ENCODE data around the gene PTGR3.

Gene PTGR3

GRCh38 chr18:75226956-75227316 is 18.0 kb upstream of the PTGR3 start:
- Mint-ChIP-seq H3K9me3 (no peaks in the 10 kb centered on the region), H3K27ac (no peak overlapping the region), H3K36me3 (peaks cover 20% of the 10 kb centered on the region), H3K4me1 (peaks cover 49% of the 10 kb centered on the region), H3K4me3 (no peak overlapping the region), H3K27me3 (no peaks in the 10 kb centered on the region)
- CTCF ChIA-PET: no interaction called here
- DNase-seq: no peak

- Mint-ChIP-seq H3K4me1 (peaks cover 53% of the 10 kb centered on the region), H3K9me3 (no peaks in the 10 kb centered on the region), H3K27ac (peak overlapping the region; percentile 72), H3K36me3 (peaks cover 20% of the 10 kb centered on the region), H3K27me3 (no peaks in the 10 kb centered on the region), H3K4me3 (peak overlapping the region; percentile 41)
- DNase-seq: no peak
- CTCF ChIA-PET: no interaction called here
Measured at GRCh38 chr18:75226286-75226955, 17.5 kb upstream of the PTGR3 start.

- H3K27me3 Mint-ChIP-seq: no peaks in the 10 kb centered on the region
Measured at GRCh38 chr18:75223687-75224347, 14.9 kb upstream of the PTGR3 start.

GRCh38 chr18:75222407-75222806 is 13.5 kb upstream of the PTGR3 start:
- Mint-ChIP-seq H3K27me3 (no peaks in the 10 kb centered on the region), H3K4me3 (no peak overlapping the region), H3K27ac (no peak overlapping the region), H3K4me1 (peaks cover 53% of the 10 kb centered on the region), H3K9me3 (no peaks in the 10 kb centered on the region), H3K36me3 (peaks cover 6% of the 10 kb centered on the region)
- DNase-seq: no peak
- CTCF ChIA-PET: no interaction called here

More at GRCh38 chr18:75223687-75224347, 14.9 kb upstream of the PTGR3 start:
- CTCF ChIA-PET: interaction anchor here (1.4 to 1.8 kb wide), 2 partner anchors 19 to 22 kb away, joined by 3 to 4 read pairs; no protein-coding TSS in a partner anchor
- no peak overlapping the region for H3K4me3 Mint-ChIP-seq
- no peak overlapping the region for H3K27ac Mint-ChIP-seq
- no peaks in the 10 kb centered on the region for H3K9me3 Mint-ChIP-seq
- DNase-seq: no peak
- peaks cover 55% of the 10 kb centered on the region for H3K4me1 Mint-ChIP-seq
- peaks cover 10% of the 10 kb centered on the region for H3K36me3 Mint-ChIP-seq

- H3K4me3 Mint-ChIP-seq: no peak overlapping the region
- peaks cover 6% of the 10 kb centered on the region for H3K36me3 Mint-ChIP-seq
- H3K27ac Mint-ChIP-seq: no peak overlapping the region
- H3K27me3 Mint-ChIP-seq: no peaks in the 10 kb centered on the region
- H3K4me1 Mint-ChIP-seq: peaks cover 52% of the 10 kb centered on the region
- CTCF ChIA-PET: no interaction called here
- H3K9me3 Mint-ChIP-seq: no peaks in the 10 kb centered on the region
- no peak for DNase-seq
Measured at GRCh38 chr18:75221897-75222296, 13.0 kb upstream of the PTGR3 start.

GRCh38 chr18:75221397-75221796 is 12.5 kb upstream of the PTGR3 start:
- Mint-ChIP-seq H3K27me3 (no peaks in the 10 kb centered on the region), H3K4me3 (no peak overlapping the region), H3K9me3 (no peaks in the 10 kb centered on the region), H3K4me1 (peaks cover 52% of the 10 kb centered on the region), H3K36me3 (peaks cover 3% of the 10 kb centered on the region), H3K27ac (no peak overlapping the region)
- no peak for DNase-seq
- CTCF ChIA-PET: no interaction called here

- H3K9me3 Mint-ChIP-seq: no peaks in the 10 kb centered on the region
- no peak overlapping the region for H3K27ac Mint-ChIP-seq
- H3K4me1 Mint-ChIP-seq: peaks cover 52% of the 10 kb centered on the region
- H3K4me3 Mint-ChIP-seq: no peak overlapping the region
- H3K27me3 Mint-ChIP-seq: no peaks in the 10 kb centered on the region
- DNase-seq: no peak
- H3K36me3 Mint-ChIP-seq: peaks cover 2% of the 10 kb centered on the region
- CTCF ChIA-PET: no interaction called here
Measured at GRCh38 chr18:75220551-75221355, 11.8 kb upstream of the PTGR3 start.

- peaks cover 61% of the 10 kb centered on the region for H3K4me1 Mint-ChIP-seq
- CTCF ChIA-PET: no interaction called here
- H3K36me3 Mint-ChIP-seq: peaks cover 8% of the 10 kb centered on the region
- no peaks in the 10 kb centered on the region for H3K27me3 Mint-ChIP-seq
- no peaks in the 10 kb centered on the region for H3K9me3 Mint-ChIP-seq
- no peak for DNase-seq
- H3K4me3 Mint-ChIP-seq: no peak overlapping the region
- no peak overlapping the region for H3K27ac Mint-ChIP-seq
Measured at GRCh38 chr18:75219745-75220375, 10.9 kb upstream of the PTGR3 start.

- H3K27ac Mint-ChIP-seq: no peak overlapping the region
- no peaks in the 10 kb centered on the region for H3K9me3 Mint-ChIP-seq
- CTCF ChIA-PET: no interaction called here
- H3K4me1 Mint-ChIP-seq: peaks cover 68% of the 10 kb centered on the region
- no peak for DNase-seq
- no peaks in the 10 kb centered on the region for H3K27me3 Mint-ChIP-seq
- no peak overlapping the region for H3K4me3 Mint-ChIP-seq
- H3K36me3 Mint-ChIP-seq: peaks cover 17% of the 10 kb centered on the region
Measured at GRCh38 chr18:75218065-75218923, 9.4 kb upstream of the PTGR3 start.

GRCh38 chr18:75216911-75217689 is 8.2 kb upstream of the PTGR3 start:
- peak overlapping the region; percentile 93 for H3K27ac Mint-ChIP-seq
- peaks cover 73% of the 10 kb centered on the region for H3K4me1 Mint-ChIP-seq

GRCh38 chr18:75216212-75216910 is 7.4 kb upstream of the PTGR3 start:
- H3K9me3 Mint-ChIP-seq: no peaks in the 10 kb centered on the region
- no peaks in the 10 kb centered on the region for H3K27me3 Mint-ChIP-seq
- peak overlapping the region; percentile 93 for H3K27ac Mint-ChIP-seq
- H3K4me1 Mint-ChIP-seq: peaks cover 68% of the 10 kb centered on the region
- H3K36me3 Mint-ChIP-seq: peaks cover 27% of the 10 kb centered on the region
- CTCF ChIA-PET: interaction anchor here (1.0 kb wide), 1 partner anchor 13 kb away, joined by 3 read pairs; no protein-coding TSS in a partner anchor
- DNase-seq: no peak
- H3K4me3 Mint-ChIP-seq: peak overlapping the region; percentile 11

More at GRCh38 chr18:75216911-75217689, 8.2 kb upstream of the PTGR3 start:
- Mint-ChIP-seq H3K27me3 (no peaks in the 10 kb centered on the region), H3K36me3 (peaks cover 27% of the 10 kb centered on the region), H3K4me3 (peak overlapping the region; percentile 11), H3K9me3 (no peaks in the 10 kb centered on the region)
- CTCF ChIA-PET: no interaction called here
- DNase-seq: no peak

- peak overlapping the region; percentile 76 for H3K27ac Mint-ChIP-seq
- DNase-seq: no peak
- CTCF ChIA-PET: interaction anchor here (1.0 kb wide), 1 partner anchor 14 kb away, joined by 3 read pairs; no protein-coding TSS in a partner anchor
- H3K9me3 Mint-ChIP-seq: no peaks in the 10 kb centered on the region
- peaks cover 71% of the 10 kb centered on the region for H3K4me1 Mint-ChIP-seq
- H3K27me3 Mint-ChIP-seq: peaks cover 4% of the 10 kb centered on the region
- H3K36me3 Mint-ChIP-seq: peaks cover 33% of the 10 kb centered on the region
- H3K4me3 Mint-ChIP-seq: no peak overlapping the region
Measured at GRCh38 chr18:75215663-75216062, 6.7 kb upstream of the PTGR3 start.
